KBM-7 (cell line): ENCODE results near the gene PSD4.
A peak's percentile ranks its signal among the peaks of the same experiment; 100 is the strongest.

Source experiments
- DNase-seq: peaks from one replicate; pipeline ENCODE4 v3.0.0-alpha.2; 2015
- in situ Hi-C: fragments of 300-500 bp; cut with MboI; formaldehyde crosslinking; loops from 2 replicates; pipeline ENCODE4 v1.14.3; 2020; ENCODE audit warnings: low sequenced_read_pairs, low pct_unique_long_range_greater_than_20kb, mixed read lengths

PSD4 gene

DNA sequence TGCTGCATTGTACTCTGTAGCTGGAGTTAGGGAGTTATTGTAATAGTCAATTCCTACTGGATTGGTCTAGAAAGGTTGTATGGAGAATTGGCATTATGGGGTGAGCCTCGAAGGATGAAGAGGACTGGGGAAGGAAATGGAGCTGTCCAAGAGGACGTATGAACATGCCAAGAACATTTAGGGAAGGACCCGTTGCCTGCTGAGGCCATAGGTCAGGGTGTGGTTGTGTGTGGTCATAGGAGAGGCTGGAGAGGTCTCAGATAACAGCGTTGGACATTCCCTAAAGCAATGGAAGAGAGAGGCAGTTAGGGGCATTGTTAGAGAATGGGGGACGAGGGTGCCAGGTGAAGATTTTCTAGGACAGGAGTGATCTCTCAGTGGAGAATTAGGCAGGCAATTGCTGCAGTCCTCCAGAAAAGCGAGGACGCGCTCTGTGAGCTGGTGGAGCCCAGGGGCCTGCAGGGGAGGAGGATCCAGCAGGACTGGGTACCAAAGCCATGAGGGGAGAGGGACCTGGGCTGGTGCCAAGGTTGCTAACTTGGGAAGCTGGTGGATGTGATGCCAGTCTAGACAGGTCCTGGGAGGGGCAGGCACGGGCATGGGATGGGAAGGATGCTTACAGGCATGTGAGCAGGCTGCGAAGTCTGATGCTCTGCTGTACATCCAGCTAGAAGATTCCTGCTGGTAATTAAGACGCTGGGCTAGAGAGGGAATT lies 9.4 kb upstream of the PSD4 start:
- no peak for DNase-seq
- in situ Hi-C loops, result no loop called here

DNA sequence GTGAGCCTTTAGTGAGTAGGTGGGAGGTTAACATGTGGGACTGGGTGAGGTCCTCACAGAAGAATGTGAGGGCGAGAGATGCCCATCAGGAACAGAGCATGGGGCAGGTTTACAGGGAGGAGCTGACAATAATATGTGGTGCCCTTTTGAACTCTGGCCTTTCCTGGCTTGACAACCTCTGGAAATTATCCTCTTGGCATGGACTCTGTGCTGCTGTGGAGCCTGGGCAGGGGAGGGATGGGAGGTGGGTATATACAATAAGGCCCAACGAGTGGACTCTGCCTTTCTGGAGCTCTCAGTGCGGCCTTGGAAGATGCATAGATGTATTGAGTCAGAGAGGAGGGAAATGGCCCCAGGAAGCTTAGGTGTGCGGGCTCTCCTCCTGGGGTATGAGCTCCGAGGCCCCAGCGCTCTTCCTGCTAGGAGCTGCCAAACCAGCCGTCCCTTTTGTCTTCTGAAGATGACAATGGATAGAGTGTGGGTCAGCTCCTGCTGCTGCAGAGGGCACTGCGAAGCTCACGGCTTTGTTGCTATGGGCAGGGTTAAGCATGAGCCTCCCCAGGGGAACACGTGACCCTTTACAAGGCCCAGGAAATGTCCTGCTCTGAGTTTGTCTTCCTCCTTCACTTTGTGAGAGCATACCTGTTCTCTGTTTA lies 8.7 kb upstream of the PSD4 start:
- DNase-seq, result no peak
- in situ Hi-C loops, result no loop called here

DNA sequence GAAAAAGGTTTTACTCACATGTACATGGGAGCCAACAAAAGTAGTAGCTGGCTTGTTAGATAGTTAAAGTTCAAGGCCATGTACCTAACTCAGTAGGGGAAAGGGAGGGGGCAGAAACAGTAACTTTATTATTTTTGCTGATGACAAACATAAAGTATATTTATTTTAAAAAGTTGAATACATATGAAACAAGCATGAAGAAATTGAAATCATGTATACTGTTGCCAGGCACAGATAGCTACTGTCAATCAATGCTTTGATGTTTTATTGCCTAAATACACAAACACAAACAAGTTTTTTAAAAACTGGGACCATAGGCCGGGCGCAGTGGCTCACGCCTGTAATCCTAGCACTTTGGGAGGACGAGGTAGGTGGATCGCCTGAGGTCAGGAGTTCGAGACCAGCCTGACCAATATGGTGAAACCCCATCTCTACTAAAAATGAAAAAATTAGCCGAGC lies 7.6 kb upstream of the PSD4 start:
- no peak for DNase-seq
- in situ Hi-C loops, result no loop called here

DNA sequence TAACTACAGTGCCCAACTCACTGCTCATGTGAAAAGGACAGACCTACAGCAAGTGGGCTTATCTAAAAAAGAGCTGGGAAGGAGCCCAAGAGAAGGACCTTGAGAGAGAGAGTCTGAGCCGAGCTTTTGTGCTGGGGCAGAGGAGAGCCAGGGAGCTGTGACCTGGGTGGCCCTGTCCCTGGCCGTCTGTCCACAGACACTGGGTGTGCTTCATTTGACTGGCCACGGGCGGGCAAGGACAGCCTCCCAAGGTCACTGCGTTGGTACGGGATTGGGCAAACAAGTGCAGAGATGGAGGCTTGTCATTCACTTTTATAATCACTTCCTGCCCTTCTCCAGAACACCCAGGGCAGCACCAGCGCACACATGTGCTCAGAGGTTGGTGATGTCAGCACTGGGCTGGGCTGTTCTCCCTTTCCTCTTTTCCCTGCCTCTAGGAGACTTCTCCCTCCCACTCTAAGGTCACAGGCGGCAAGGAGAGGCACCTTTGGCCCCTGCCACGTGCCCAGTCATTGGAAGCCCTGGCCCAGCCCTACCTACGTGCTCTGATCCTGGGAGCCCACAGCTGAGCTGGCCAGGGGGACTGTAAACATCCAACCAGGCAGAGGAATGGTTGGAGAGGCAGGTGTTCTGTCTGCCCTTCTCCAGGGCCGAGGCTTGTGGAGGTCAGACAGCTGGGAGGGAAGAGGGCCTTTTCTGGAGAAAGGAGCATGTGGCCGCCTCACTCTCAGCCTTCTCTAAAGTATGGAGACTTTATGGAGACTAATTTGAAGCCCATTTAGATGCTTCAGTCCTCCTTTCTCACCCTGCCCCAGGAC lies 6.4 kb upstream of the PSD4 start:
- DNase-seq, result peak; percentile 91
- in situ Hi-C loops, result no loop called here

DNA sequence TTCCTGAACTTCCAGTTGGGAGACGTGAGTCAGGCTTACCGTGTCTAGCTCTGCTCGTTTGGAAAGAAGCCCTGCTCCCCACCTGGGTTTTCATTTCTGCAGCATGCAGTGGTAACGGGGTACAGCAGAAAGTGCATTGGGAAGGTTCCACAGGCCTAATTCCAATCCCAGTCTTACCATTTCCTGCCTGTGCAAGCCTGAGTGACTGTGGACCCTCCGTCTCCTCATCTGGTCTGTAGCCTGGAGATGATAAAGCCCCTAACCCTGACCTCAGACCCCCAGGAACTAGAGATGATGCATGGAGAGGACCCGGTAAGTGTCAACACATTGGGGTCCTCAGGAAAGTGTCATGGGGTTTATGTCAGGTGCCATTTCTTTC lies 5.8 kb upstream of the PSD4 start:
- DNase-seq, result no peak
- in situ Hi-C loops, result no loop called here

DNA sequence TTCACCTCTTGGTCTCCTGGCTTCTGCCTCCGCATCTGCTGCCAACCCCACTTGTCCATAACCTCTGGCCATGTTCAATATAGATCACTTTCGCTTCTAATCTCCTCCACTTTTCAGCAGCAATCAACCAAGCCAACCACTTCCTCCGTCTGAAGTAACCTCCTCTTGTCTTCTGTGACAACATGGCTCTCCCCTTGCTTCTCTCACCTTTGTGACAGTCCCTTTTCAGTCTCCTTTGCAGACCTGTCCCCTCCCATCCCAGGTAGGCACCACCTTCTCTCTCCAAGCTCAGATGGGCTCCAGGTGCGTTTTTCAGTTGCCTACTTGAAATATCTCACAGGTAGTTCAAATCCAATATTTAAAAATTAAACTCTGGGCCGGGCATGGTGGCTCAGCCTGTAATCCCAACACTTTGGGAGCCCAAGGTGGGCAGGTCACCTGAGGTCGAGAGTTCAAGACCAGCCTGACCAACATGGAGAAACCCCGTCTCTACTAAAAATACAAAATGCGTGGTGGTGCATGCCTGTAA lies 4.7 kb upstream of the PSD4 start:
- DNase-seq, result peak; percentile 24

DNA sequence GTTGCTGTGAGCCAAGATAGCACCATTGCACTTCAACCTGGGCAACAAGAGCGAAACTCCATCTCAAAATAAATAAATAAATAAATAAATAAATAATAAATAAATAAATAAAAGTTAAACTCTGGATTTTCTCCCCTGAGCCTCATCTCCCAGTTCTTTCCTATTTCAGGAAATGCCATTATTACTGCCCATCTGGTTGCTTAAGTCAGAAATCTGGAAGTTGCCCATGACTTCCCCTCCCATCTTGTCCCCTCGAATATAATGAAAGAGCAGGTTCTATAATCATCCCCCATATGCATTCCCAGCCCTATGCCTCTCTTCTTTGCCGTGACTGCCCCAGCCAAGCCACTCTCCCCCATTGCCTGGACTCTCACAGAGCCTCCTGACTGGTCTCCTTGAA lies 4.2 kb upstream of the PSD4 start:
- no peak for DNase-seq
- in situ Hi-C loops, result no loop called here

More for the DNA sequence above, 4.7 kb upstream of the PSD4 start:
- in situ Hi-C loops, result no loop called here

DNA sequence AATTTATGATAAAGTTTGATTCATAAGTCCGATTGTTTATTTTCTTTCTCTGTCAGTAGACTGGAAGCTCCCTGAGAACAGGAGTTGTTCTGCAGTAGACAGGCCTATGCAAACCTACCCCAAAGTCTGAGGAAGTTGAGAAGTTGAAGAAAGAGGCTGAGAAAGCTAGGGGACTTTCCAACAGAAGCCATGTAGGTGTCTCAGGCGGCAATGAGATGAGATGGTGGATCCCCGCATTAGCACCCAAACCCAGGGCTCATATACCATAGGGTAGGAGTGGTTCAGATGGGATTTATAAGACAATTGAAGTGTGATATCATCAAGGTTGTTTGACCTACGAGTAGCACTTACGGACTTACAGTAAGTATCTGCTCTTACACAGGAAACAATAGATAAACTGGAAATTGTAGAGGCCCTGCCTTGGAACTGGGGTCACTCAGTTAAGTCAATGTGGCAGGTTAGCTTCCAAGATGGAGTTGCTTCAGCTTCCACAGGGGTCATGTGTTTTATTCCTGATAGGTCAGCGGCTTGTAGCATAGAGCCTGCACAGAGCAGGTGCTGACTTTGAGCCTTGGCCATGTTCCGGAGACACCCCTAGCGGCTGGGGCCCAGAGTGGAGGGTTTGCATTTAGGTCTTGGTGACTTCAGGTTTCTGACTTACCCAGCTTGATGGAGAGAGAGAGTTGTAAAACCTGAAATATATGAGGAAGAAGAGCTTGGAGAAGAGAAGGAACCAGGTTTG lies 2.3 kb upstream of the PSD4 start:
- in situ Hi-C loops, result no loop called here
- no peak for DNase-seq

DNA sequence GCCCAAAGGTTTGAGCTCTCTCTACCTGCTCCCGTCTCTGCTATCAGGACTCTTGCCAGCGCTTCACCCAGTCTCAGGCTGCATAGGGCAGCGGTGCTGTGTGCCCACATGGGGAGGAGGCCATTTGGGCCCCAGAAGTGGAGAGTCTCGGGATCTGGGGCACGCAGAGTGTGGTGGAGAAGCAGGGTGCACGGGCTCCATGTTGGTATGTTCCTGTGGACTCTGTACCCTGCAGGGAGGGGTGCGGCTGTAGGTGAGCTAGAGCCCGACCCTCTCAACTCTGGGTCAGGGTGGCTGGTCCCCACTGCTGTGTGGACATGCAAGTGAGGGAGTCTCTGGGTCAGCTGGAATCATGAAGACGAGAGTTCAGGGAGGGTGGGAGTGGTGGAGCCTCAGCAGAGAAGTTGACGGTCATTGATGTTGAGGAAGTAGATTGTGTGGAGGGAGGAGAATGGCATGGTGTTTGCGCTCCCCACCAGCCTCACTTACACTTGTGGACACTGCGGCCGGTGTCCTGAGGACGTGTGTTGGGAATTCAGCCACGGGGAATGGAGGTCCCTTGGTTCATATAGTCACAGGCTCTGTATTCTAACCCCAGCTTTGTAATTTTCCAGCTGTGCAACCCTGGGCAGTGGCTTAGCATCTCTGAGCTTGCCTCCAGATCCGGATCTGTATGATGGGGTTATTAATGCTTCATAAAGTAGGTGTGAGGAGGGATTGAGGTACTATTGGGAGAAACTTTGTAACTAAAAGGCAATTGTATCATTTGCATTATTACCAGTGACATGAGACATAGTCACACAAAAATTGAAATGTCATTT lies 840 bp upstream of the PSD4 start:
- DNase-seq, result no peak
- in situ Hi-C loops, result no loop called here

DNA sequence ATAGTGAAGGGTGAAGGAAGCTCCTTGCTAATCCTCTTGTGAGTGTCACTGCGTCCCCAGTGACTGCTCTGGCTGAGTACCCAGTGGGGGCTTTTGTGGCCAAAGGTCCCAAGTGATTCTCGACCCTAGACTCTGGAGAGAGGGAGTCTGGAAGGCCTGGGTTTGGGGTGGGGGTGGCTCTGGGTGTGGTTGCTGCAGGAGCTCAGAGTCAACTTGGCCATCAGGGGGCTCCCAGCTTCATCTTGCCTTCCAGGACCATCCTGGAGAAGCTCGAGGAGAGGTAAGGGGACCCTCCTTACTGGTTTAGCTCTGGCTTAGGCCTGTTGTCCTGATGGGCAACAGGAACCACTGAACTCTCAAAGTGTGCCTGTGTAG lies 592 bp downstream of the PSD4 start:
- in situ Hi-C loops, result no loop called here
- DNase-seq, result peak; percentile 23

DNA sequence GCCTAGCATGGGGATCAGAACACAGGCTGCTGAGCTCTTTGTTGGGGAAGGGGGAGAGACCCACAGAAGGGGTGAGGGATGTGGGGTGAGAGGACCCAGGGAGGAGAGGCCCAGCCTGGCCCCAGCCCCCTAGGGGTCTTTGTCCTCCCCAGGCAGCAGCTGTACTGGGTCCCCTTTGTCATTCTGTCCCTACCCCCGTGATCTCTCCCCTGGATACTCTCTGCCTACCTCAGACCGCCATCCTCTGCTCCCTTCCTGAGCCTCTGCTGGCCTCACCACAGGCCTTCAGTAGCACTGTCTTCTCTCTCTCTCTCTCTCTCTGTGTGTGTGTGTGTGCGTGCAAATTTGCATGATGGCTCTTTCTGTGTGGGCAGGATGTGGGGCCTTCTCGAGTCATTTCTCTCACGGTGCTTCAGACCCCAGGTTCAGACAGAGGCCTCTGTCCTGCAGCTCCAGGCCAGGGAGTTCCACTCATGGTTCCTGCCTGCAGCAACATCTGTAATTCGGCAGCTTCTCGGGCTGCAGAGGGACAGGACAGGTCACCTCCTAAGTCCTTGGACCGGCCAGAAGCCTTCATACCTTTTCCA lies 1.4 kb downstream of the PSD4 start:
- DNase-seq, result peak; percentile 60
- in situ Hi-C loops, result no loop called here

DNA sequence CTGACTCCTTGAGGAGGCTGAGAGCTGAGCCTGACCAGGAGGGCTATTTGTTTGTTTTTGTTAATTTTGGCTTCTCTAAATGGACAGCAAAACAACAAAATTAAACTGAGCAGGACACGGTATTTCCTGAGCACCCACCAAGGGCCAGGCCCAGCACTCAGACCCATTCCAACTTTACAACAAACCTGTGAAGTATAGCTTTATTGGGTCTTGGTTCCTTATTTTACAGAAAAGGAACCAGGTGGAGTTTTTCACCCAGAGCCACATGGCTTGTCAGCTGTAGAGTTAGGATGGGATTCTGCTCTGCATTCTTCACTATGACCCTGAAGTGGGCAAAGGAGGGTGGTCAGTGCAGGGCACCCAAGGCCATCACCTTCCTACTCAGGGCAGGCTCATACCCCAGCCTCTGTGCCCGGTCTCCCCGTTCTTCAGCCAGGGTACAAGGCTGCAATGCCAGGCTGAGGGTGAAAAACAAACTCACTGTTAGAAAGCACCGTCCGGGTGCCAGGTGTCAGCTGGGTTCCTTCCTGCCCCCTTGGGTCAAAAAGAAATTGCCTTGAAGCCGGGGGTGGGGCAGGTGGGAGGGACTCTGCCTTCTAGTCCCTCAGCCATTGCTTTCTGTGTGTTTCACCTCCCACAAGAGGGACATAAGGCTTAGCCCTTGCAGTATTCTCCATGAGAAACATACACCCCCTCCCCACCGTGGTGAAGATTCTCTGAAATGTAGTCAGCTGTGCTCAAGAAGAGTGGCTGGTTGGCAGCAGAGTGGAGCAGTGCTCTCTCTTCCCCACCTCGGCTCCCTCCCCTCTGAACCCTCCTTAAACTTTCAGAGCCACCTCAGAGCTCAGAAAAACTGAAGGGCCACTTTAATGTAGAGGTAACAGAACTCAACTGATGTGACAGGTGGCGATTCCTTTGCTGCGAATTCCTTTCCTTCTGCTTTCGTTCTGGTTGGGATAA lies 2.2 kb downstream of the PSD4 start:
- in situ Hi-C loops, result no loop called here
- DNase-seq, result peak; percentile 16

DNA sequence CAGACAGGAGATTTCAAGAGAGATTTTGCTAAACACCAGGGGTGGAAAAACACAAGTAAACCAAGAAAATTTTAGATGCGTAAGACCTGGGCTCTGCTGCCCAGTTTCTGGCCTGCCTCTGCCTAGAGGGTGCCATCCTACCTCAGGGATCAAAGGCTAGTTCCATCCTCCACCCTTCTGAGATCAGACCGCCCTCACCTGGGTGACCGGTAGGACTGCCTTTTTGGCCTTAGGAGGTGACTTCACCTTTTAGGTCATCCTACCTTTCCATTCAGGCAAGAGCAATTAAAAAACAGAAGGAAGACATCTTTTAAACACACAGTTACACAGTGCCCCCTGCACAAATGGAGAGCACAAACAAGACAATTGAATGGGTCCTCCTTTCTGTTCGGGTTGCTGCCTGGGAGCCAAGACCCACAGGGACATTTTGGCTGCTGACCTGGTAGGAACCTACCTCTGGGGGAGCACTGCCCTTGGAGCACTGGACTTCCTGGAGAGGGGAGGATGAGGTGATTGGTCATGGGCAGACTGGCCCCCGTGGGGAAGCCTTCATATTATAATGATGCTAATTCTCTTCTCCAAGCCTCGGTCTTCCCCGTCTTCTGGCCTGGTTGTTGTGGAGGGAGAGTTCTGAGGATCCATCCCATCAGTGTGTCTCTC lies 3.1 kb downstream of the PSD4 start:
- in situ Hi-C loops, result no loop called here

DNA sequence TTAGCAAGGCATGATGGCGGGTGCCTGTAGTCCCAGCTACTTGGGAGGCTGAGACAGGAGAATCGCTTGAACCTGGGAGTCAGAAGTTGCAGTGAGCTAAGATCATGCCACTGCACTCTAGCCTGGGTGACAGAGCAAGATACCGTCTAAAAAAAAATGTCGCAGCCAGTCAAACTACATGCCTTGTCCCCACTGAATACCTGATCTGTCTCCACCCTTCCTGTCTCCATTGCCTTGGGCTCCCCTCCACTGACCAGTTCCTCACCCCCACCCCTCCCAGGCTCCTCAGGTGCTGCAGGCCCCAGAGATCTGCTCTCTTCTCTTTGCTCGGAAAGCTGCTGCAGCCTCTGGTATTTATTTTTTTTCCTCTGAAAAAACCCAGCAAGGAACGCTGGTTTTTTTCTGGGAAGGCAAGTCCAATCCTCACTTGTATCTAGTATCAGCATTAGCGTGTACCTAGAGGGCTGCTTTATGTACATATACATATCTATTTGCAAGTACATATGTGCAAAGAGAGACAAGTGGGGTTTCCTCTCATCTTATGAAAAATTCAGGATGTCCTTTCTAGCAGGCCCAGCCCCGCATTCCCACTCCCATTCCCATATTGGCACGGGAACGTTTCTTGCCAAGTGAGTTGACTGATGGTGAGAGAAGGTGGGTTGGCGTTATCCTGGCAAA lies 4.4 kb downstream of the PSD4 start:
- no peak for DNase-seq
- in situ Hi-C loops, result no loop called here

More for the DNA sequence above, 3.1 kb downstream of the PSD4 start:
- no peak for DNase-seq

DNA sequence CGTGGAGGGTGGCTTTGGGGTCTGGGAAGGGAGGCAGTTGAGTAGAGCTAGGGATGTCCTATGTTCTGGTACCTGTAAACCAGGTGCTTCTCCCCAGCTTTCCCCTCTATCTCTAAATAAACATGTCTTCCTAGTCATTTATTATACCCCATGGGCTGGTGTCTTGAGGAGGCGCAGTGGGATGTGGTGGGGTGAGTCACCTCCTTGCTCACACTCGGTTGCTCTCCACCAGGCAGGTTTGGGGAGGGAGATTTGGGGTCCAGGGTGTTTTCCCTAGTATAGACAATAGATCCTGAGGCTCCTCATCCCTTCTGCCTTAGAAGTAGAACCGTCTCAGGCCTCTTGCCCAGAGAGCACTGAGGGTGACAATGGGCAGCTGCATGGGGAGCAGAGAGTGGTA lies 5.1 kb downstream of the PSD4 start:
- no peak for DNase-seq
- in situ Hi-C loops, result no loop called here

DNA sequence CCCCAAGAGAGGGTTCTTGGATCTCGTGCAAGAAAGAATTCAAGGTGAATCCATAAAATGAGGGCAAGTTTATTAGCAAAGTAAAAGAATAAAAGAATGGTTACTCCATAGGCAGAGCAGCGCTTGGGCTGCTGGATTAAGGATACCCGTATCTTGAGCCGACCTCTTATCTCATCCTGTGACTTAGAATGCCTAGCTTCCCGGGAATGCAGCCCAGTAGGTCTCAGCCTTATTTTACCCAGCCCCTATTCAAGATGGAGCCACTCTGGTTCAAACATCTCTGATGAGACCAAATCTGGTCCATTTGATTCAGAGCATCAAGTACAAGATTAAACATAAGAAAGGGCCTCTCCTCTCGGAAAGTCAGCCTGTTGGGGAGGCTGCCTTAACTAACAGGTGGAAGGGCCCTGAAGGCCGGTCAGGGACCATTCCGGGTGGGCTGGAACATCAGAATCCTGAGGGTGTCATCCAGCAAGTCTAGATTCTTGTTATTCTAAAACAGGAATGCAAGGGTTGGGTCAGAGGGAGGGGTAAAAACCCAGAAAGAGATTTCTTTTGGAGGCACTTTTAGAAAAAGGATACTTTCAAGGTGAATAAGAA lies 5.8 kb downstream of the PSD4 start:
- in situ Hi-C loops, result no loop called here
- DNase-seq, result no peak
